Thyroid gland (tissue), 4 donors: Measurements from ENCODE around the gene NSDHL.

Source experiments
- POLR2A ChIP-seq, 2 donors: fragments of 450-650 bp; IDR thresholded peaks; one replicate each; pipeline ENCODE4 v1.6.1; 2017; ENCODE audit warnings: antibody characterized with exemption in 2 of 2, mild to moderate bottlenecking in 2 of 2, moderate library complexity in 1 of 2
- TF ChIP-seq, protein P1 (sequence below), 6 experiments: fragments of 200-600 bp in 3 of 6; fragments of 450-650 bp in 3 of 6; sonication (generic) in 3 of 6; IDR thresholded peaks; one replicate each; pipeline ENCODE4 v1.5.1; 2016 to 2019; ENCODE audit warnings: antibody characterized with exemption in 6 of 6, mild to moderate bottlenecking in 2 of 6, inconsistent platforms in 1 of 6, moderate library complexity in 1 of 6

DNA sequence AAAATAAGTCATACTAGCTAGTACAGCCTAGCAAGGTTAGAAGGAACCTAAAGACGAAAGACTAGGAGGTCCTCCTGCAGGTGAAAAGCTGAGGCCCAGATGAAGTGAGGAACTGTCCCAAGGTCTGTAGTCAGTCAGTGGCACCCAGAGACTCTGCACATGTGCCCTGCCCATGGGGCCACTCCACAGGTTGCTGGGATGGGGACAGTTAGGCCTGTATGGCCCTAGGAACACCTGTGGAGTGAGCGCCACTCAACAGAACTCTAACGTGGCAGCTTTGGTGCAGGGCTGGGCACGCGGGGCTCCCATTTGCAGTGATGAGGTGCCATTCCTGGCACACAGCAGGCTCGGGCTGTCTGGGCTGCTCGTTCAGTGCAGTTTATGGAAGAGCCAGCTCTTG lies 81.8 kb downstream of the NSDHL start:
- no peak for TF ChIP-seq POLR2A (IDR thresholded peaks at IDR 0.05)
- TF ChIP-seq, protein P1, sequence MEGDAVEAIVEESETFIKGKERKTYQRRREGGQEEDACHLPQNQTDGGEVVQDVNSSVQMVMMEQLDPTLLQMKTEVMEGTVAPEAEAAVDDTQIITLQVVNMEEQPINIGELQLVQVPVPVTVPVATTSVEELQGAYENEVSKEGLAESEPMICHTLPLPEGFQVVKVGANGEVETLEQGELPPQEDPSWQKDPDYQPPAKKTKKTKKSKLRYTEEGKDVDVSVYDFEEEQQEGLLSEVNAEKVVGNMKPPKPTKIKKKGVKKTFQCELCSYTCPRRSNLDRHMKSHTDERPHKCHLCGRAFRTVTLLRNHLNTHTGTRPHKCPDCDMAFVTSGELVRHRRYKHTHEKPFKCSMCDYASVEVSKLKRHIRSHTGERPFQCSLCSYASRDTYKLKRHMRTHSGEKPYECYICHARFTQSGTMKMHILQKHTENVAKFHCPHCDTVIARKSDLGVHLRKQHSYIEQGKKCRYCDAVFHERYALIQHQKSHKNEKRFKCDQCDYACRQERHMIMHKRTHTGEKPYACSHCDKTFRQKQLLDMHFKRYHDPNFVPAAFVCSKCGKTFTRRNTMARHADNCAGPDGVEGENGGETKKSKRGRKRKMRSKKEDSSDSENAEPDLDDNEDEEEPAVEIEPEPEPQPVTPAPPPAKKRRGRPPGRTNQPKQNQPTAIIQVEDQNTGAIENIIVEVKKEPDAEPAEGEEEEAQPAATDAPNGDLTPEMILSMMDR (IDR thresholded peaks at IDR 0.05): no peak
